Parathyroid adenoma (tissue), 2 donors: ENCODE results near the gene MYL12B.
"Not testable (repeated sequence)": the region's sequence is repeated elsewhere in the genome, so short reads cannot be mapped to it uniquely, and the experiment has no call there.

ENCODE experiments used
- H2AFZ ChIP-seq: fragments of 300-600 bp; sonication (generic); one replicate; pipeline ENCODE4 v1.7.0; 2017; ENCODE audit warnings: antibody characterized with exemption, mild to moderate bottlenecking
- H3K27ac ChIP-seq: fragments of 300-600 bp; sonication (generic); one replicate; pipeline ENCODE4 v1.7.0; 2017
- H3K27me3 ChIP-seq: fragments of 300-600 bp; sonication (generic); one replicate; pipeline ENCODE4 v1.7.0; 2017; ENCODE audit warnings: low read length; ENCODE audit not compliant: control insufficient read depth, insufficient read depth
- H3K36me3 ChIP-seq: fragments of 300-600 bp; sonication (generic); one replicate; pipeline ENCODE4 v1.7.0; 2017; ENCODE audit warnings: low read length; ENCODE audit not compliant: control insufficient read depth, insufficient read depth
- H3K4me1 ChIP-seq: fragments of 300-600 bp; sonication (generic); one replicate; pipeline ENCODE4 v1.7.0; 2017; ENCODE audit warnings: control low read depth
- H3K4me2 ChIP-seq: fragments of 300-600 bp; sonication (generic); one replicate; pipeline ENCODE4 v1.7.0; 2017; ENCODE audit warnings: low read length
- H3K4me3 ChIP-seq: fragments of 300-600 bp; sonication (generic); one replicate; pipeline ENCODE4 v1.7.0; 2017; ENCODE audit warnings: low read depth, low read length
- H3K79me2 ChIP-seq: fragments of 300-600 bp; sonication (generic); one replicate; pipeline ENCODE4 v1.7.0; 2017; ENCODE audit warnings: control low read depth
- H3K9ac ChIP-seq: fragments of 300-600 bp; sonication (generic); one replicate; pipeline ENCODE4 v1.7.0; 2017; ENCODE audit warnings: mild to moderate bottlenecking
- H3K9me3 ChIP-seq: fragments of 300-600 bp; sonication (generic); one replicate; pipeline ENCODE4 v1.7.0; 2017; ENCODE audit warnings: low read length; ENCODE audit not compliant: control insufficient read depth
- TF ChIP-seq, protein P1 (sequence below): fragments of 300-600 bp; sonication (generic); IDR thresholded peaks from one replicate; pipeline ENCODE4 v1.7.0; 2017; ENCODE audit warnings: antibody characterized with exemption, mild to moderate bottlenecking
- donor health status: primary hyperparathyroidism.

The MYL12B gene

GRCh38 chr18:3219631-3220335, 42.1 kb upstream of the MYL12B start, which contains the start of gene MYOM1:
Gene MYOM1, minus strand, starts transcription at chr18:3219968. Its CDS starts 4,745 bp downstream, at chr18:3215223.
- Histone ChIP-seq H3K4me1 (no peaks in the 10 kb centered on the region), H3K79me2 (no peaks in the 10 kb centered on the region), H3K4me3 (no peak within 1 kb of the TSS), H3K36me3 (no peaks in the 10 kb centered on the region), H2AFZ (peak within 1 kb of the TSS; percentile 34), H3K4me2 (no peak within 1 kb of the TSS), H3K27ac (no peak within 1 kb of the TSS), H3K9ac (no peak within 1 kb of the TSS), H3K9me3 (no peaks in the 10 kb centered on the region), H3K27me3 (no peaks in the 10 kb centered on the region)
- TF ChIP-seq, protein P1, sequence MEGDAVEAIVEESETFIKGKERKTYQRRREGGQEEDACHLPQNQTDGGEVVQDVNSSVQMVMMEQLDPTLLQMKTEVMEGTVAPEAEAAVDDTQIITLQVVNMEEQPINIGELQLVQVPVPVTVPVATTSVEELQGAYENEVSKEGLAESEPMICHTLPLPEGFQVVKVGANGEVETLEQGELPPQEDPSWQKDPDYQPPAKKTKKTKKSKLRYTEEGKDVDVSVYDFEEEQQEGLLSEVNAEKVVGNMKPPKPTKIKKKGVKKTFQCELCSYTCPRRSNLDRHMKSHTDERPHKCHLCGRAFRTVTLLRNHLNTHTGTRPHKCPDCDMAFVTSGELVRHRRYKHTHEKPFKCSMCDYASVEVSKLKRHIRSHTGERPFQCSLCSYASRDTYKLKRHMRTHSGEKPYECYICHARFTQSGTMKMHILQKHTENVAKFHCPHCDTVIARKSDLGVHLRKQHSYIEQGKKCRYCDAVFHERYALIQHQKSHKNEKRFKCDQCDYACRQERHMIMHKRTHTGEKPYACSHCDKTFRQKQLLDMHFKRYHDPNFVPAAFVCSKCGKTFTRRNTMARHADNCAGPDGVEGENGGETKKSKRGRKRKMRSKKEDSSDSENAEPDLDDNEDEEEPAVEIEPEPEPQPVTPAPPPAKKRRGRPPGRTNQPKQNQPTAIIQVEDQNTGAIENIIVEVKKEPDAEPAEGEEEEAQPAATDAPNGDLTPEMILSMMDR, result no peak

DNA sequence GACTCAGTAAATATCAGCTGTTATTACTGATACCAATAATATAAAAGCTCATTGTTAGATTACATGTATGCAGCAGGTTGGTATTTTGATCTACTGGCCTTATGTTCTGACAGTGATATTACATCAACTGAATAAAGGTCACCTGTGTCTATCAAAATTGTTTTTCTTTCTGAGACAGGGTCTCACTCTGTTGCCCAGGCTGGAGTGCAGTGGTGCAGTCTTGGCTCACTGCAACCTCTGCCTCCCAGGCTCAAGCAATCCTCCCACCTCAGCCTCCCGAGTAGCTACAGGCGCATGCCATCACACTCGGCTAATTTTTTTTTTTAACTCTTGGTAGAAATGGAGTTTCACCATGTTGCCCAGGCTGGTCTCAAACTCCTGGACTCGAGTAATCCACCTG, 41.1 kb upstream of the MYL12B start:
- not testable (repeated sequence) for H3K27me3 ChIP-seq, H3K9ac ChIP-seq, H3K36me3 ChIP-seq, H3K27ac ChIP-seq, H2AFZ ChIP-seq, H3K4me2 ChIP-seq, H3K79me2 ChIP-seq, H3K9me3 ChIP-seq, H3K4me1 ChIP-seq, H3K4me3 ChIP-seq

GRCh38 chr18:3221496-3221895, 40.4 kb upstream of the MYL12B start:
- Histone ChIP-seq H3K4me1 (no peaks in the 10 kb centered on the region), H3K4me2 (no peak overlapping the region), H3K27ac (no peak overlapping the region)

GRCh38 chr18:3223356-3223755, 38.6 kb upstream of the MYL12B start:
- no peaks in the 10 kb centered on the region for H3K36me3 ChIP-seq
- no peak overlapping the region for H3K4me3 ChIP-seq
- no peaks in the 10 kb centered on the region for H3K9me3 ChIP-seq
- H3K27me3 ChIP-seq, result no peaks in the 10 kb centered on the region
- H3K79me2 ChIP-seq, result no peaks in the 10 kb centered on the region
- H3K4me2 ChIP-seq, result no peak overlapping the region
- H3K9ac ChIP-seq, result no peak overlapping the region
- no peaks in the 10 kb centered on the region for H3K4me1 ChIP-seq
- TF ChIP-seq, protein P1, result no peak
- H2AFZ ChIP-seq, result no peak overlapping the region
- no peak overlapping the region for H3K27ac ChIP-seq

More at GRCh38 chr18:3221496-3221895, 40.4 kb upstream of the MYL12B start:
- no peak overlapping the region for H2AFZ ChIP-seq
- H3K4me3 ChIP-seq, result no peak overlapping the region
- H3K9ac ChIP-seq, result no peak overlapping the region
- H3K9me3 ChIP-seq, result no peaks in the 10 kb centered on the region
- H3K79me2 ChIP-seq, result no peaks in the 10 kb centered on the region
- no peaks in the 10 kb centered on the region for H3K27me3 ChIP-seq
- H3K36me3 ChIP-seq, result no peaks in the 10 kb centered on the region
- TF ChIP-seq, protein P1, result no peak

GRCh38 chr18:3224223-3224622, 37.7 kb upstream of the MYL12B start:
- Histone ChIP-seq H3K9ac (no peak overlapping the region), H3K9me3 (no peaks in the 10 kb centered on the region), H2AFZ (no peak overlapping the region), H3K4me3 (no peak overlapping the region), H3K27me3 (no peaks in the 10 kb centered on the region), H3K36me3 (no peaks in the 10 kb centered on the region), H3K4me1 (no peaks in the 10 kb centered on the region), H3K4me2 (no peak overlapping the region), H3K79me2 (no peaks in the 10 kb centered on the region), H3K27ac (no peak overlapping the region)
- TF ChIP-seq, protein P1, result no peak
